Vagina (tissue), 2 donors: ENCODE measurements around the gene ATP11A.

Experiments used
- POLR2A ChIP-seq, 2 donors: fragments of 450-650 bp; IDR thresholded peaks; one replicate each; pipeline ENCODE4 v1.6.1; 2017; ENCODE audit warnings: antibody characterized with exemption in 2 of 2, mild to moderate bottlenecking in 2 of 2, moderate library complexity in 2 of 2
- POLR2AphosphoS5 ChIP-seq, 2 donors: sonication (generic); formaldehyde crosslinking; IDR thresholded peaks; one replicate each; pipeline ENCODE4 v1.9.0; 2017; ENCODE audit warnings: antibody characterized with exemption in 2 of 2, mild to moderate bottlenecking in 2 of 2, low read depth in 1 of 2; ENCODE audit not compliant: insufficient read depth in 1 of 2
- TF ChIP-seq, protein P1 (sequence below), 3 experiments: fragments of 450-650 bp in 2 of 3; fragments of 200-600 bp in 1 of 3; sonication (generic) in 1 of 3; IDR thresholded peaks; one replicate each; pipeline ENCODE4 v1.5.1; 2017 to 2019; ENCODE audit warnings: antibody characterized with exemption in 3 of 3, mild to moderate bottlenecking in 2 of 3, moderate library complexity in 2 of 3

GRCh38 chr13:112891477-112892401, 201.9 kb downstream of the ATP11A start:
- TF ChIP-seq, protein P1, sequence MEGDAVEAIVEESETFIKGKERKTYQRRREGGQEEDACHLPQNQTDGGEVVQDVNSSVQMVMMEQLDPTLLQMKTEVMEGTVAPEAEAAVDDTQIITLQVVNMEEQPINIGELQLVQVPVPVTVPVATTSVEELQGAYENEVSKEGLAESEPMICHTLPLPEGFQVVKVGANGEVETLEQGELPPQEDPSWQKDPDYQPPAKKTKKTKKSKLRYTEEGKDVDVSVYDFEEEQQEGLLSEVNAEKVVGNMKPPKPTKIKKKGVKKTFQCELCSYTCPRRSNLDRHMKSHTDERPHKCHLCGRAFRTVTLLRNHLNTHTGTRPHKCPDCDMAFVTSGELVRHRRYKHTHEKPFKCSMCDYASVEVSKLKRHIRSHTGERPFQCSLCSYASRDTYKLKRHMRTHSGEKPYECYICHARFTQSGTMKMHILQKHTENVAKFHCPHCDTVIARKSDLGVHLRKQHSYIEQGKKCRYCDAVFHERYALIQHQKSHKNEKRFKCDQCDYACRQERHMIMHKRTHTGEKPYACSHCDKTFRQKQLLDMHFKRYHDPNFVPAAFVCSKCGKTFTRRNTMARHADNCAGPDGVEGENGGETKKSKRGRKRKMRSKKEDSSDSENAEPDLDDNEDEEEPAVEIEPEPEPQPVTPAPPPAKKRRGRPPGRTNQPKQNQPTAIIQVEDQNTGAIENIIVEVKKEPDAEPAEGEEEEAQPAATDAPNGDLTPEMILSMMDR (IDR thresholded peaks at IDR 0.05) = no peak
- TF ChIP-seq POLR2A (IDR thresholded peaks at IDR 0.05) (no peak), POLR2AphosphoS5 (IDR thresholded peaks at IDR 0.05; ENCODE audit: insufficient read depth in 1 of 2, low read depth in 1 of 2) (no peak)
